Measurements from ENCODE around the gene RBM5.
"Not testable (repeated sequence)": the region's sequence is repeated elsewhere in the genome, so short reads cannot be mapped to it uniquely, and the experiment has no call there.

RBM5 gene

DNA sequence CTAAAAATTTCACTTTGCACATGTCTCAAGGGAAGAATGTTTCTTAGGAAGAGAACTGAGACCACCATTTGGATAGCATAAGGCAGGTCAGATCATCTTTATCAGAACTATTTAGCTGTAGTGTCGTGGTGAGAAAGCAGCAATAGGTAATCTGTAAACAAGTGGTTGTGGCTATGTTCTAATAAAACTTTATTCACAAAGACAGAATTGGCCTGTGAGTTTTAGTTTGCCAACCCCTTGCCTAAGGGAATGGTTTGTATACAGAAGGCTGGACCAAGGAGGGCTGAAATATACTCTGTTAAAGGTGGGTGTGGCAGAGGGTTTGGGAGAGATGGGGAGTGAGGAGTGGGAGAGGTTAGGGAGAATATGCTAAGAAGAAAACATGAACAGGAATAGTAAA is 10.6 kb upstream of the RBM5 start:
- TF ChIP-seq, protein P1, sequence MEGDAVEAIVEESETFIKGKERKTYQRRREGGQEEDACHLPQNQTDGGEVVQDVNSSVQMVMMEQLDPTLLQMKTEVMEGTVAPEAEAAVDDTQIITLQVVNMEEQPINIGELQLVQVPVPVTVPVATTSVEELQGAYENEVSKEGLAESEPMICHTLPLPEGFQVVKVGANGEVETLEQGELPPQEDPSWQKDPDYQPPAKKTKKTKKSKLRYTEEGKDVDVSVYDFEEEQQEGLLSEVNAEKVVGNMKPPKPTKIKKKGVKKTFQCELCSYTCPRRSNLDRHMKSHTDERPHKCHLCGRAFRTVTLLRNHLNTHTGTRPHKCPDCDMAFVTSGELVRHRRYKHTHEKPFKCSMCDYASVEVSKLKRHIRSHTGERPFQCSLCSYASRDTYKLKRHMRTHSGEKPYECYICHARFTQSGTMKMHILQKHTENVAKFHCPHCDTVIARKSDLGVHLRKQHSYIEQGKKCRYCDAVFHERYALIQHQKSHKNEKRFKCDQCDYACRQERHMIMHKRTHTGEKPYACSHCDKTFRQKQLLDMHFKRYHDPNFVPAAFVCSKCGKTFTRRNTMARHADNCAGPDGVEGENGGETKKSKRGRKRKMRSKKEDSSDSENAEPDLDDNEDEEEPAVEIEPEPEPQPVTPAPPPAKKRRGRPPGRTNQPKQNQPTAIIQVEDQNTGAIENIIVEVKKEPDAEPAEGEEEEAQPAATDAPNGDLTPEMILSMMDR (conservative IDR thresholded peaks at IDR 0.05; ENCODE audit: control insufficient read depth, insufficient read depth, low read depth, low read length), result no peak
- DNase-seq (ENCODE audit: low read depth), result no peak
- no peak overlapping the region for H3K4me3 ChIP-seq (ENCODE audit: control insufficient read depth, low read depth, low read length)

DNA sequence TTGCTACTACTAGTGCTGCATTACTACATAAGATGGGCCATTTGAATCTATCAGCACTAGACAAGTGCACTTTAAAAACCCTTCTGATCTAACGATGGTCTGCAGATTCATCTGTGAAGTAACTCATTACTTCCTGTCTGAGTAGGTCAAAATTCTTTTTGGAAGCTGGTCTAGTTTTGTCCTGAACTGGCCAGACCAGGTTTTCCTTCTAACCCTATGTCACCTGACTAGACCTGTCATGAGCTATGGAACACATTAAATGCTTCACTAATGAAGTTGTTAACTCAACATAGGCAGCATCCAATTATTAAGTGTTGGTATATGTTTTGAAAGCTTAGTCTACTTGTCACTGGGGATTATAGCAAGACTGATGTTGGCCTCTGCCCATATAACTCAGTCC is 10.1 kb upstream of the RBM5 start:
- no peak for DNase-seq (ENCODE audit: low read depth)
- H3K4me3 ChIP-seq (ENCODE audit: control insufficient read depth, low read depth, low read length), result no peak overlapping the region
- TF ChIP-seq, protein P1 (conservative IDR thresholded peaks at IDR 0.05; ENCODE audit: control insufficient read depth, insufficient read depth, low read depth, low read length), result no peak

DNA sequence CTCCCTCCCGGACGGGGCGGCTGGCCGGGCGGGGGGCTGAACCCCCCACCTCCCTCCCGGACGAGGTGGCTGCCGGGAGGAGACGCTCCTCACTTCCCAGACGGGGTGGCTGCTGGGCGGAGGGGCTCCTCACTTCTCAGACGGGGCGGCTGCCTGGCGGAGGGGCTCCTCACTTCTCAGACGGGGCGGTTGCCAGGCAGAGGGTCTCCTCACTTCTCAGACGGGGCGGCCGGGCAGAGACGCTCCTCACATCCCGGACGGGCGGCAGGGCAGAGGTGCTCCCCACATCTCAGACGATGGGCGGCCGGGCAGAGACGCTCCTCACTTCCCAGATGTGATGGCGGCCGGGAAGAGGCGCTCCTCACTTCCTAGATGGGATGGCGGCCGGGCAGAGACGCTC is 3.8 kb upstream of the RBM5 start:
- not testable (repeated sequence) for DNase-seq (ENCODE audit: low read depth); H3K4me3 ChIP-seq (ENCODE audit: control insufficient read depth, low read depth, low read length)

DNA sequence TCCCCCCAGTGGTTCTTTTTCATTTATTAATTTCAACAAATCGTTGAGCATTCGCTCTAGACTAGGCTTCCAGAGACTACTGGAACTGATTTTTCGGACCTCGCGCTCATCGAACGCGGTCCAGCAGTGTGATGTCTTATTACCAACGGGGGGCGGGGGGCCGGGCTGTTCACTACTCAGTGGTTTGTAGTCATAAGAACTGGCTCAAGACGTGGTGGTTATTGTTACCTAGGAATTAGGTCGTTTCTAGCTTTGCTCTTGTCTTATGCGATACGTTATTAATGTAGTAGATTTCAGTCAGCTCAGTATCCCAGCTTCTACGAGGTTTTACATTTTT is 858 bp downstream of the RBM5 start:
- peak; percentile 22 for DNase-seq (ENCODE audit: low read depth)
- peak overlapping the region; percentile 100 for H3K4me3 ChIP-seq (ENCODE audit: control insufficient read depth, low read depth, low read length)
- TF ChIP-seq, protein P1 (conservative IDR thresholded peaks at IDR 0.05; ENCODE audit: control insufficient read depth, insufficient read depth, low read depth, low read length), result no peak

DNA sequence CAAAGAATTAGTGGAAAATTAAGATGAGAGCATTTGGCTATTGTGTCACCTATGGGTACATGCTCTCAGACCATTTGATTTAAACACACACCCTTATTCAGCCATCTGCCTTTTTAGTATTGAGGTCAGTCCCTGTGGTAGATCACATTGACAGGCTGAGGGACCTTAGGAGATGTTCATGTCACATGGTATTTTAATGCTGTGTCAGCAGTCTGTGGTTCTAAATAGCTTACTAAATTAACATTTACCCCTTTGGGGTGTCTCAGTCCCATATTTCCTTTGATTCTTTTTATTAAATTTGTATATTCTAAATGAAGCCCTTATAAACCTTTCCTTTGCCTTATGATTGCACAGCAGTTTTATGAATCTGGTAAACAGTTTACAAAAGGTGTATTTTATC is 2.3 kb downstream of the RBM5 start:
- TF ChIP-seq, protein P1 (conservative IDR thresholded peaks at IDR 0.05; ENCODE audit: control insufficient read depth, insufficient read depth, low read depth, low read length), result no peak
- H3K4me3 ChIP-seq (ENCODE audit: control insufficient read depth, low read depth, low read length), result no peak overlapping the region
- no peak for DNase-seq (ENCODE audit: low read depth)

DNA sequence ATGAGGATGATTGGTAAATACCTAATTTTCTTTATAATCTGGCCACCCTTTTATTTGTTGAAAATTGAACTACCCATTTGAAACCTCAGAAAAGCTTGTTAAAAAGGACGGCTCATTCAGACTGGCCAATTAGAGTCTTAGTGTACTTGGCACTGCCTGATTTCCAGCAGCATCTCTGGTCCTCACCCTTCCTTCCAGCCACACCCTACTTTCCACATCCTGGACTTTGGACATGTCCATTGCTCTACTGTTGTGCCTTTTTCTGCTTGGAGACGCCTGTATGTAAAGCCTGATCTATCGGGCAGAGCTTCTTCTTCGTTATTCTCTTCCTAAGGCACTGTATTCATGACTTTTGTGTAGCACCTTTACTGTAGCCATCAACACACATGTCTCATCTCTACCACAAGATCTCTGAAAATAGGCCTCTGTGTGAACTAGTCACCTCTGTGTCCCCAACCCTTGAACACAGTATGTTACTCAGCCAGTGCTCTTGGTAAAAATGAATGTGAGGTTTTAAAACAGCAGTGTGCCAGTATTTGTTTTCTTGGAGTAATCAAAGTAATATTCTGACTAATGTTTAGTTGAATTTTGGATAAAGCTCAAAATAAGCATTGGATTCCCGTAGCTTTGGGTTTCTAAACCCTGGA is 6.8 kb downstream of the RBM5 start:
- H3K4me3 ChIP-seq (ENCODE audit: control insufficient read depth, low read depth, low read length), result no peak overlapping the region
- TF ChIP-seq, protein P1 (conservative IDR thresholded peaks at IDR 0.05; ENCODE audit: control insufficient read depth, insufficient read depth, low read depth, low read length), result no peak
- DNase-seq (ENCODE audit: low read depth), result peak; percentile 58

DNA sequence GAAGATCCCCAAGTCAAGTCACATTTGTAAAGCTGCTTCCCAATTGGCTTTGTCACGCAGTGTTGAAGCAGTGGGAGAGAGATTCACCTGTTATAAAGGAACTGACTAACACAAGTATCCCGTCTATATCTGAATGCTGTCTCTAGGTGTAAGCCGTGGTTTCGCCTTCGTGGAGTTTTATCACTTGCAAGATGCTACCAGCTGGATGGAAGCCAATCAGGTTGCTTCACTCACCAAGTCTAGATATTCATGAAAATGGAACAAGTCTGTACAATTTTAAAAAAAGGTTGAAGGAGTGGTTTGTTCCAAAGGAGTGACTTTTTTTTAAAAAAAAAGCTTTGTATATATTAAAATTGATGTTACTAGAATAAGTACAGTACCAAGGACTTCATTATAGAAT is 11.7 kb downstream of the RBM5 start:
- no peak for DNase-seq (ENCODE audit: low read depth)
- TF ChIP-seq, protein P1 (conservative IDR thresholded peaks at IDR 0.05; ENCODE audit: control insufficient read depth, insufficient read depth, low read depth, low read length), result no peak

More for the DNA sequence above, 11.7 kb downstream of the RBM5 start:
- no peak overlapping the region for H3K4me3 ChIP-seq (ENCODE audit: control insufficient read depth, low read depth, low read length)
